ENCODE data around the gene TFEB. TPM values are rescaled to one million over a fixed set of nuclear protein-coding genes. Genes with fewer than 3 reads are reported as not detected.

TFEB gene
- total RNA-seq, 1 donor from 2014 or later, result 0.13 TPM

DNA sequence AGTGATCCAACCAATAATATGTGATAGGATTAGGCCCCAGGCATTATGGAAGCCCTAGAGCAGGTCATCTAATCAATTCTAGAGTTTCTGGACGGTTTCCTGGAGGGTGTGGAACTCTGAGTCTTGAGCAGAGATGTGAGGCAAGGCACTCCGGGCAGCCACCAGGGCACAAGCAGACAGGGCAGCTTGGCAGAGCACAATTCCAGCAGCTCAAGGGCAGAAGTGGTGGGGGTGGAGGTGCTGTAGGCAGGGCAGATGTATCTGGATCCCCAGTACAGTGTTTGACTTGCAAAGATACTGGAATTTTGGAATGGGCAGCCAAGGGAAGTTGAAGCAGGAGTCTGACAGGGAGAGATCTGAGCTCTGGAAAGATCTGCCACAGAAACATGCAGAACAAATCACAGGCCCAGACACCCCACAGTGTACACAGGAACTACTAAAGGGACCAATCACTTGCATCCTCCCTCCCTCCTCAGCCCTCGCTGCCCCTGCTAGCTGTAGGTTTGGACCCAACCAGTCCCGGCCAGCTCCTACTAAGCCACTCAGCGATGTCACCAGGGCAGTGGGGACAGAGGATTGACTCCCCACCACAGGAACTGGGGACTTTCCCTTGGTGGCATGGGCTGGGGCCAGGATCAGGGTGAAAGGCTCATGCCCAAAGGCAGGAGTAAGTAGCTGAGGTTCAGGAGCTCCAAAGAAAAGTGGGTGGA, 47.0 kb downstream of the TFEB start:
- H3K4me2 ChIP-seq, result no peak overlapping the region
- DNase-seq (ENCODE audit: low spot score), result no peak
- no peak overlapping the region for H2AFZ ChIP-seq (replicated peaks)
- H3K27ac ChIP-seq, result no peak overlapping the region
- Mint-ChIP-seq H3K9me3 (no peaks in the 10 kb centered on the region), H3K36me3 (no peaks in the 10 kb centered on the region), H3K4me3 (no peak overlapping the region), H3K27ac (peak overlapping the region; percentile 97), H3K27me3 (ENCODE audit: insufficient read depth, low read depth) (peaks cover 2% of the 10 kb centered on the region), H3K4me1 (peaks cover 7% of the 10 kb centered on the region)
- H3F3A ChIP-seq (ENCODE audit: low read depth), result no peaks in the 10 kb centered on the region
- no peak overlapping the region for H3K4me3 ChIP-seq
- peaks cover 14% of the 10 kb centered on the region for H3K27me3 ChIP-seq
- no peaks in the 10 kb centered on the region for H3K9me3 ChIP-seq (ENCODE audit: low read depth)
- H4K20me1 ChIP-seq (ENCODE audit: low read depth), result no peaks in the 10 kb centered on the region
- H3K4me1 ChIP-seq, result no peaks in the 10 kb centered on the region
- H3K79me2 ChIP-seq (ENCODE audit: low read depth), result no peaks in the 10 kb centered on the region
- no peak for TF ChIP-seq EZH2phosphoT487 (IDR thresholded peaks at IDR 0.05)
- no peaks in the 10 kb centered on the region for H3K36me3 ChIP-seq
- H3K9ac ChIP-seq, result no peak overlapping the region

DNA sequence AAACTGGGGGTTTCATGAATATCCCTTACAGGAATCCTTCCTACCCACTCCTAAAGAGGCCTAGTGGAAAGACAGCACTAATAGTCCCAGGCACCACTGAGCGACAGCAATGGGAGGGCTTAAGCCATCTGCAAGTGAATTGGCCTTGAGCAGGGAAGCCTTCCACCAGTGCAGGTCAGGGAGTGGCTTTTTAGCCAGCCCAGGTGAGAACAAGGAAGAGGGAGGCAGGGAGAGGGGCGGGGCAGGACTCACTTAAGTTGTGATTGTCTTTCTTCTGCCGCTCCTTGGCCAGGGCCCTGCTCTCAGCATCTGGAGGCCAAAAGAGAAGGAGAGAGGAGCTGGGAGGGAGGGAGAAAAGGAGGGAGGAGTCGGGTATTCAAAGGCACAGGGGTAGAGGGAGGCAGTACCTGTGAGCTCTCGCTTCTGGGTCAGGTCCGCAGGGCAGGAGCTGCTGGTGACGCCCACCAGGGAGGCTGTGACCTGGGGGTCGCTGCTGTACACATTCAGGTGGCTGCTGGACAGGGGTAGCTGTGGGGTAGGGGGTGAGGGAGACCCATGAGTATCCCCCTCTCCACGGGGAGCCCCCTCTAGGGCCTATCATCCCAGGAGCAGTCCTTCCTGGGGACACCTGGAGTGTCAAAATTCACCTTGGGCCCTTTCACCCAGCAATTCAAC, 47.8 kb downstream of the TFEB start:
- H3K27me3 Mint-ChIP-seq (ENCODE audit: insufficient read depth, low read depth), result peaks cover 2% of the 10 kb centered on the region
- TF ChIP-seq, protein P1, sequence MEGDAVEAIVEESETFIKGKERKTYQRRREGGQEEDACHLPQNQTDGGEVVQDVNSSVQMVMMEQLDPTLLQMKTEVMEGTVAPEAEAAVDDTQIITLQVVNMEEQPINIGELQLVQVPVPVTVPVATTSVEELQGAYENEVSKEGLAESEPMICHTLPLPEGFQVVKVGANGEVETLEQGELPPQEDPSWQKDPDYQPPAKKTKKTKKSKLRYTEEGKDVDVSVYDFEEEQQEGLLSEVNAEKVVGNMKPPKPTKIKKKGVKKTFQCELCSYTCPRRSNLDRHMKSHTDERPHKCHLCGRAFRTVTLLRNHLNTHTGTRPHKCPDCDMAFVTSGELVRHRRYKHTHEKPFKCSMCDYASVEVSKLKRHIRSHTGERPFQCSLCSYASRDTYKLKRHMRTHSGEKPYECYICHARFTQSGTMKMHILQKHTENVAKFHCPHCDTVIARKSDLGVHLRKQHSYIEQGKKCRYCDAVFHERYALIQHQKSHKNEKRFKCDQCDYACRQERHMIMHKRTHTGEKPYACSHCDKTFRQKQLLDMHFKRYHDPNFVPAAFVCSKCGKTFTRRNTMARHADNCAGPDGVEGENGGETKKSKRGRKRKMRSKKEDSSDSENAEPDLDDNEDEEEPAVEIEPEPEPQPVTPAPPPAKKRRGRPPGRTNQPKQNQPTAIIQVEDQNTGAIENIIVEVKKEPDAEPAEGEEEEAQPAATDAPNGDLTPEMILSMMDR (IDR thresholded peaks at IDR 0.05), result no peak
- TF ChIP-seq EZH2 (IDR thresholded peaks at IDR 0.05), result no peak
- H3K9ac ChIP-seq, result no peak overlapping the region
- no peak overlapping the region for H3K4me3 ChIP-seq
- no peaks in the 10 kb centered on the region for H4K20me1 ChIP-seq (ENCODE audit: low read depth)
- H3K27ac ChIP-seq, result no peak overlapping the region
- DNase-seq (ENCODE audit: low spot score), result no peak
- peaks cover 21% of the 10 kb centered on the region for H3K27me3 ChIP-seq
- H2AFZ ChIP-seq (replicated peaks), result no peak overlapping the region
- no peaks in the 10 kb centered on the region for H3K79me2 ChIP-seq (ENCODE audit: low read depth)
- H3K9me3 Mint-ChIP-seq, result no peaks in the 10 kb centered on the region
- H3K4me3 Mint-ChIP-seq, result no peak overlapping the region
- H3K4me2 ChIP-seq, result no peak overlapping the region
- no peaks in the 10 kb centered on the region for H3F3A ChIP-seq (ENCODE audit: low read depth)
- no peaks in the 10 kb centered on the region for H3K4me1 ChIP-seq
- H3K36me3 Mint-ChIP-seq, result no peaks in the 10 kb centered on the region
- H3K27ac Mint-ChIP-seq, result no peak overlapping the region
- no peaks in the 10 kb centered on the region for H3K9me3 ChIP-seq (ENCODE audit: low read depth)
- H3K4me1 Mint-ChIP-seq, result peaks cover 7% of the 10 kb centered on the region
- H3K36me3 ChIP-seq, result no peaks in the 10 kb centered on the region

DNA sequence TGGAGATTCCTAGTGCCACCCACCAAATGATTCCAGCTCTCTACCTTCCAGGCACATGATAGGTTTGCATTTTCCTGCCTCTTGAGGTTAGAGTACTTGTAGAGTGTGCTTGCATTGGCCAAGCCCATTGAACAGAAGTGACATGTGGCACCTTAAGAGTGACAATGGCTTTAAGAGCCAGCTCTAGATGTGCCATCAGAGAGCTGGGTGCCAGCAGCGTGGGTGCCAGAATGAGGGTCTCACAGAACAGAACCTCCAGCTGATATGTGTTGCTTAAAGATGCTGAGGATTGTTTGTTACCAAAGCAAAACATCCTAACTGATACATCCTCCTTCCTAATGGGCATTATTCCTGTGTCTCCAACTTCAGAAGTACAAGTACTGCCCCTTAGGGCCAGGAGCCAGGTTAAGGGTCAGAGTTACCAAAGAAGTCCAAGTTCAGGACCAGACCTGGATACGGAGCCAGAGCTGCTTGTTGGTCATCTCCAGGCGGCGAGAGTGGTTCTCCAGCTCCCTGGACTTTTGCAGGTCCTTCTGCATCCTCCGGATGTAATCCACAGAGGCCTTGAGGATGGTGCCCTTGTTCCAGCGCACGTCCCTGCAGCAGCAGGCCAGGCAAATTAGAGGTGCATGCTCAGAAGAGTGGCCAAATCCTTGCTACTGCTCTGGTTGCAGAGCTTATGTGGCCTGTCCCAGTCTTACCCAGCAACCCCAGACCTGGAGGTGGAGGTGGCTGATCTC, 49.6 kb downstream of the TFEB start:
- no peaks in the 10 kb centered on the region for H3K36me3 Mint-ChIP-seq
- H3K27me3 Mint-ChIP-seq (ENCODE audit: insufficient read depth, low read depth), result peaks cover 2% of the 10 kb centered on the region
- Histone ChIP-seq H3K9me3 (ENCODE audit: low read depth) (no peaks in the 10 kb centered on the region), H3K9ac (no peak overlapping the region), H3K27ac (no peak overlapping the region), H2AFZ (replicated peaks) (no peak overlapping the region), H3K36me3 (no peaks in the 10 kb centered on the region), H4K20me1 (ENCODE audit: low read depth) (no peaks in the 10 kb centered on the region), H3K79me2 (ENCODE audit: low read depth) (no peaks in the 10 kb centered on the region), H3K4me2 (no peak overlapping the region), H3F3A (ENCODE audit: low read depth) (no peaks in the 10 kb centered on the region), H3K4me1 (no peaks in the 10 kb centered on the region), H3K4me3 (no peak overlapping the region), H3K27me3 (peaks cover 25% of the 10 kb centered on the region)
- TF ChIP-seq EZH2 (IDR thresholded peaks at IDR 0.05), result no peak
- TF ChIP-seq, protein P1 (IDR thresholded peaks at IDR 0.05), result no peak
- no peak for TF ChIP-seq EZH2phosphoT487 (IDR thresholded peaks at IDR 0.05)
- peaks cover 11% of the 10 kb centered on the region for H3K4me1 Mint-ChIP-seq
- H3K27ac Mint-ChIP-seq, result no peak overlapping the region
- no peaks in the 10 kb centered on the region for H3K9me3 Mint-ChIP-seq
- H3K4me3 Mint-ChIP-seq, result no peak overlapping the region
- DNase-seq (ENCODE audit: low spot score), result no peak
